OCI-LY7 (cell line): ENCODE data around the gene ZNF311. TPM values are rescaled to one million over a fixed set of nuclear protein-coding genes. Genes with fewer than 3 reads are reported as not detected.

Experiments
- BruUV-seq: library from RNA; stranded (reverse); fragments of 400-500 nt; replicated peaks from 2 replicates; lab custom pipeline; 2021; lab: Mats Ljungman, UMichigan
- CTCF ChIA-PET: fragments of 300-600 bp; sonication (Branson Sonifier 250); formaldehyde crosslinking; loops from one replicate; lab custom pipeline; 2022; ENCODE audit warnings: antibody characterized with exemption; ENCODE audit not compliant: unreplicated experiment; lab: Charles Lee
- POLR2A ChIA-PET: fragments of 300-600 bp; sonication (Branson Sonifier 250); formaldehyde crosslinking; loops from one replicate; lab custom pipeline; 2022; ENCODE audit warnings: antibody characterized with exemption; lab: Charles Lee
- DNase-seq: peaks from one replicate; pipeline ENCODE4 v3.0.0-alpha.2; 2015; ENCODE audit warnings: low spot score
- H2AFZ ChIP-seq: fragments of 200-600 bp; sonication (generic), shearing (Covaris generic); 2 replicates; pipeline ENCODE4 v1.6.1; 2014; ENCODE audit warnings: mild to moderate bottlenecking, antibody characterized with exemption, low read length, moderate library complexity
- H3K27ac ChIP-seq: fragments of 200-600 bp; sonication (generic); 2 replicates; pipeline ENCODE4 v1.5.1; 2014; ENCODE audit warnings: mixed run types, low read depth, mild to moderate bottlenecking, moderate library complexity, low read length, inconsistent platforms; ENCODE audit not compliant: poor library complexity, severe bottlenecking
- H3K36me3 ChIP-seq: fragments of 200-600 bp; sonication (generic); 2 replicates; pipeline ENCODE4 v1.6.1; 2014; ENCODE audit warnings: mild to moderate bottlenecking, antibody characterized with exemption, low read length, moderate library complexity, mixed read lengths; ENCODE audit not compliant: insufficient read depth
- H3K4me1 ChIP-seq: fragments of 200-600 bp; sonication (generic); 2 replicates; pipeline ENCODE4 v1.5.1; 2014; ENCODE audit warnings: mild to moderate bottlenecking, low read length; ENCODE audit not compliant: insufficient read depth, poor library complexity, severe bottlenecking
- H3K4me2 ChIP-seq: fragments of 200-600 bp; sonication (generic); 2 replicates; pipeline ENCODE4 v1.6.1; 2014; ENCODE audit warnings: mild to moderate bottlenecking, low read length
- H3K4me3 ChIP-seq: fragments of 200-600 bp; sonication (generic); 2 replicates; pipeline ENCODE4 v1.5.1; 2014; ENCODE audit warnings: mild to moderate bottlenecking, low read depth, low read length; ENCODE audit not compliant: poor library complexity, severe bottlenecking
- H3K79me2 ChIP-seq: fragments of 200-600 bp; sonication (generic); 2 replicates; pipeline ENCODE4 v1.6.1; 2016; ENCODE audit warnings: low read depth, mild to moderate bottlenecking, low read length, moderate library complexity, mixed read lengths; ENCODE audit not compliant: insufficient read depth
- H3K9me2 ChIP-seq: fragments of 200-600 bp; sonication (generic); 2 replicates; pipeline ENCODE4 v1.6.1; 2016; ENCODE audit warnings: mild to moderate bottlenecking, low read length, mixed read lengths; ENCODE audit not compliant: insufficient read depth
- H3K9me3 ChIP-seq: fragments of 200-600 bp; sonication (generic); 2 replicates; pipeline ENCODE4 v1.6.1; 2014; ENCODE audit warnings: mild to moderate bottlenecking, mixed run types, low read length, mixed read lengths
- H4K20me1 ChIP-seq: fragments of 200-600 bp; sonication (generic); 2 replicates; pipeline ENCODE4 v1.6.1; 2014; ENCODE audit warnings: mild to moderate bottlenecking, antibody characterized with exemption, low read length, moderate library complexity, mixed read lengths; ENCODE audit not compliant: insufficient read depth
- EZH2phosphoT487 ChIP-seq: fragments of 200-600 bp; sonication (generic); IDR thresholded peaks from 2 replicates; pipeline ENCODE4 v1.6.1; 2018; ENCODE audit warnings: low read depth, borderline replicate concordance, mild to moderate bottlenecking, mixed run types, antibody characterized with exemption, low read length, moderate library complexity, mixed read lengths
- intact Hi-C: fragments of 100-400 bp; cut with micrococcal nuclease; formaldehyde crosslinking; loops from one replicate; pipeline ENCODE4 v1.10.0; 2022; ENCODE audit not compliant: unreplicated experiment
- total RNA-seq, 2 experiments: library from RNA; depleted of rRNA in 1 of 2; stranded (reverse); fragments of >200 nt in 1 of 2; shearing (Covaris generic) in 1 of 2; gene quantifications; 2 replicates each; pipeline ENCODE4 v1.2.3, GENCODE V29; 2014 to 2022
- TF ChIP-seq, protein P1 (sequence below): fragments of 200-600 bp; sonication (generic); conservative IDR thresholded peaks from 2 replicates; pipeline ENCODE4 v1.5.1; 2014; ENCODE audit warnings: mild to moderate bottlenecking, antibody characterized with exemption, low read length, moderate library complexity, mixed read lengths

The ZNF311 gene
- total RNA-seq, 2 experiments from 2014 or later: not detected

DNA sequence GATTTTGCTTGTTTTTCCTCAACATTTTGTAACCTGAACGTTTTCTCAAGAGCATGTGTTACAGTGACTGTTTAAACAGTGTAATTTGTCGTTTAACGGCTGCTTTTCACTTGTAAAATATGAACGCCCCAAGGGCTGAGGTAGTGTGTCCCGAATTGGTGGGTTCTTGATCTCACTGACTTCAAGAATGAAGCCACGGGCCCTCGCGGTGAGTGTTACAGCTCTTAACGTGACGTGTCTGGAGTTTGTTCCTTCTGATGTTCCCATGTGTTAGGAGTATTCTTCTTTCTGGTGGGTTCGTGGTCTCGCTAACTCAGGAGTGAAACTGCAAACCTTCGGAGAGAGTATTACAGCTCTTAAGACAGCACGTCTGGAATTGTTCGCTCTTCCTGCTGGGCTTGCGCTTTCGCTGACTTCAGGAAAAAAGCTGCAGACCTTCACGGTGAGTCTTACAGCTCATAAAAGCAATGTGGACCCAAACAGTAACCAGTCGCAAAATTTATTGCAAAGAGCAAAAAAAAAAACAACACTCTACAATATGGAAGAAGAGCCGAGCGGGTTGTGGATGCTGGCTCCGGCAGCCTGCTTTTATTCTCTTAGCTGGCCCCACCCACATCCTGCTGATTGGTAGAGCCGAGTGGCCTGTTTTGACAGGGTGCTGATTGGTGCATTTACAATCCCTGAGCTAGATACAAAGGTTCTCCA, 56.2 kb downstream of the ZNF311 start:
- no peak overlapping the region for H3K4me3 ChIP-seq
- H3K27ac ChIP-seq: no peak overlapping the region
- no peaks in the 10 kb centered on the region for H3K9me3 ChIP-seq
- no peaks in the 10 kb centered on the region for H4K20me1 ChIP-seq
- no peaks in the 10 kb centered on the region for H3K79me2 ChIP-seq
- peak overlapping the region; percentile 43; the same call in 1 of the 2 replicates for H2AFZ ChIP-seq
- H3K9me2 ChIP-seq: no peaks in the 10 kb centered on the region
- H3K36me3 ChIP-seq: no peaks in the 10 kb centered on the region
- no TSS peak for BruUV-seq
- no peak overlapping the region for H3K4me2 ChIP-seq
- ChIA-PET CTCF (no interaction called here), POLR2A (interaction anchor here (0.6 to 0.9 kb wide), 4 partner anchors 16 to 86 kb away, joined by 3 to 6 read pairs (median 4); no protein-coding TSS in a partner anchor)
- H3K4me1 ChIP-seq: peaks cover 40% of the 10 kb centered on the region
- TF ChIP-seq, protein P1, sequence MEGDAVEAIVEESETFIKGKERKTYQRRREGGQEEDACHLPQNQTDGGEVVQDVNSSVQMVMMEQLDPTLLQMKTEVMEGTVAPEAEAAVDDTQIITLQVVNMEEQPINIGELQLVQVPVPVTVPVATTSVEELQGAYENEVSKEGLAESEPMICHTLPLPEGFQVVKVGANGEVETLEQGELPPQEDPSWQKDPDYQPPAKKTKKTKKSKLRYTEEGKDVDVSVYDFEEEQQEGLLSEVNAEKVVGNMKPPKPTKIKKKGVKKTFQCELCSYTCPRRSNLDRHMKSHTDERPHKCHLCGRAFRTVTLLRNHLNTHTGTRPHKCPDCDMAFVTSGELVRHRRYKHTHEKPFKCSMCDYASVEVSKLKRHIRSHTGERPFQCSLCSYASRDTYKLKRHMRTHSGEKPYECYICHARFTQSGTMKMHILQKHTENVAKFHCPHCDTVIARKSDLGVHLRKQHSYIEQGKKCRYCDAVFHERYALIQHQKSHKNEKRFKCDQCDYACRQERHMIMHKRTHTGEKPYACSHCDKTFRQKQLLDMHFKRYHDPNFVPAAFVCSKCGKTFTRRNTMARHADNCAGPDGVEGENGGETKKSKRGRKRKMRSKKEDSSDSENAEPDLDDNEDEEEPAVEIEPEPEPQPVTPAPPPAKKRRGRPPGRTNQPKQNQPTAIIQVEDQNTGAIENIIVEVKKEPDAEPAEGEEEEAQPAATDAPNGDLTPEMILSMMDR: no peak
- TF ChIP-seq EZH2phosphoT487: no peak
- no peak for DNase-seq
- intact Hi-C loops: no loop called here

DNA sequence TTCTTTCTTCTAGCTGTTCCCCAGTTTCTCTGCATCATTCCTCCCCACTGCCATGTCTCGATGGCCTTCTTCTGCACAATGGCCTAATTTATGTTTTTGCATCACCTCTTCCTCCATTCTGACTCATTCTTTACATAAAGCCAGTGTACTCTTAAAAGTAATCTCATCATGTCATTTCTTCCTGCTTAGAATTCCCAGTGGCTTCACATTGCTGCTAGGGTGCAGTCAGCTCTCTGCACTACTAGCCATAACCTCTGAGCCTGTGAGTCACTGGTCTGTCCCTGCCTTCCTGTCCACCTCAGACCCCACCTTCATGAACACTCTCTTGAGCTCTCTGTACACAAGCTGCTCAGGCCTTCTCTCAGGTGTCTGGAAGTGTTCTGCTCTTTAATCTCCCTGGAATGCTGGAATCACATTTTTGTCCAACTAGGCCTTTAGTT, 57.3 kb downstream of the ZNF311 start:
- ChIA-PET CTCF (no interaction called here), POLR2A (interaction anchor here (0.6 to 1.5 kb wide), 5 partner anchors 14 to 105 kb away, joined by 3 to 7 read pairs (median 3); partner anchors contain the start of gene TRIM27)

More for the DNA sequence above, 57.3 kb downstream of the ZNF311 start:
- no TSS peak for BruUV-seq
- Histone ChIP-seq H3K4me1 (peaks cover 38% of the 10 kb centered on the region), H3K4me2 (peak overlapping the region; percentile 16; the same call in 1 of the 2 replicates), H3K9me3 (no peaks in the 10 kb centered on the region), H3K27ac (no peak overlapping the region), H3K9me2 (no peaks in the 10 kb centered on the region), H2AFZ (peak overlapping the region; percentile 43; the same call in 1 of the 2 replicates), H3K4me3 (no peak overlapping the region), H4K20me1 (no peaks in the 10 kb centered on the region), H3K79me2 (no peaks in the 10 kb centered on the region), H3K36me3 (no peaks in the 10 kb centered on the region)
- intact Hi-C loops: no loop called here
- no peak for DNase-seq
- TF ChIP-seq, protein P1: no peak
- TF ChIP-seq EZH2phosphoT487: no peak
